Measurements from ENCODE around the gene VAMP2. TPM values are rescaled to one million over a fixed set of nuclear protein-coding genes. Genes with fewer than 3 reads are reported as not detected.

The VAMP2 gene
- total and polyA plus RNA-seq, 10 of the 15 experiments (the other 5 are each of a cell fraction or from before 2014, with no cell fraction given), result 3.0 to 35.2 (median 25.0) TPM

- TF ChIP-seq BCLAF1 (IDR thresholded peaks at IDR 0.05), result no peak
- TF ChIP-seq SPI1 (IDR thresholded peaks at IDR 0.05; ENCODE audit: borderline replicate concordance, insufficient read depth, low read depth, low read length), result no peak
- no peak for TF ChIP-seq ZBED1 (IDR thresholded peaks at IDR 0.05; ENCODE audit: borderline replicate concordance)
- 0 out of 4 replicates have a peak, but pooled peaks of 1 of the 2 experiments have one; percentile 19 for TF ChIP-seq EP300 (IDR thresholded peaks at IDR 0.05; ENCODE audit: borderline replicate concordance in 1 of 2, control insufficient read depth in 1 of 2, low read depth in 2 of 2, low read length in 2 of 2)
- no peak; the same call in 1 of the 2 replicates for TF ChIP-seq ATF2 (IDR thresholded peaks at IDR 0.05; ENCODE audit: low read length)
- TF ChIP-seq, protein P1, sequence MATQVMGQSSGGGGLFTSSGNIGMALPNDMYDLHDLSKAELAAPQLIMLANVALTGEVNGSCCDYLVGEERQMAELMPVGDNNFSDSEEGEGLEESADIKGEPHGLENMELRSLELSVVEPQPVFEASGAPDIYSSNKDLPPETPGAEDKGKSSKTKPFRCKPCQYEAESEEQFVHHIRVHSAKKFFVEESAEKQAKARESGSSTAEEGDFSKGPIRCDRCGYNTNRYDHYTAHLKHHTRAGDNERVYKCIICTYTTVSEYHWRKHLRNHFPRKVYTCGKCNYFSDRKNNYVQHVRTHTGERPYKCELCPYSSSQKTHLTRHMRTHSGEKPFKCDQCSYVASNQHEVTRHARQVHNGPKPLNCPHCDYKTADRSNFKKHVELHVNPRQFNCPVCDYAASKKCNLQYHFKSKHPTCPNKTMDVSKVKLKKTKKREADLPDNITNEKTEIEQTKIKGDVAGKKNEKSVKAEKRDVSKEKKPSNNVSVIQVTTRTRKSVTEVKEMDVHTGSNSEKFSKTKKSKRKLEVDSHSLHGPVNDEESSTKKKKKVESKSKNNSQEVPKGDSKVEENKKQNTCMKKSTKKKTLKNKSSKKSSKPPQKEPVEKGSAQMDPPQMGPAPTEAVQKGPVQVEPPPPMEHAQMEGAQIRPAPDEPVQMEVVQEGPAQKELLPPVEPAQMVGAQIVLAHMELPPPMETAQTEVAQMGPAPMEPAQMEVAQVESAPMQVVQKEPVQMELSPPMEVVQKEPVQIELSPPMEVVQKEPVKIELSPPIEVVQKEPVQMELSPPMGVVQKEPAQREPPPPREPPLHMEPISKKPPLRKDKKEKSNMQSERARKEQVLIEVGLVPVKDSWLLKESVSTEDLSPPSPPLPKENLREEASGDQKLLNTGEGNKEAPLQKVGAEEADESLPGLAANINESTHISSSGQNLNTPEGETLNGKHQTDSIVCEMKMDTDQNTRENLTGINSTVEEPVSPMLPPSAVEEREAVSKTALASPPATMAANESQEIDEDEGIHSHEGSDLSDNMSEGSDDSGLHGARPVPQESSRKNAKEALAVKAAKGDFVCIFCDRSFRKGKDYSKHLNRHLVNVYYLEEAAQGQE (IDR thresholded peaks at IDR 0.05; ENCODE audit: low read depth, low read length), result no peak
- no peak for TF ChIP-seq NFIC (IDR thresholded peaks at IDR 0.05; ENCODE audit: low read depth, low read length)
- TF ChIP-seq, protein P2, sequence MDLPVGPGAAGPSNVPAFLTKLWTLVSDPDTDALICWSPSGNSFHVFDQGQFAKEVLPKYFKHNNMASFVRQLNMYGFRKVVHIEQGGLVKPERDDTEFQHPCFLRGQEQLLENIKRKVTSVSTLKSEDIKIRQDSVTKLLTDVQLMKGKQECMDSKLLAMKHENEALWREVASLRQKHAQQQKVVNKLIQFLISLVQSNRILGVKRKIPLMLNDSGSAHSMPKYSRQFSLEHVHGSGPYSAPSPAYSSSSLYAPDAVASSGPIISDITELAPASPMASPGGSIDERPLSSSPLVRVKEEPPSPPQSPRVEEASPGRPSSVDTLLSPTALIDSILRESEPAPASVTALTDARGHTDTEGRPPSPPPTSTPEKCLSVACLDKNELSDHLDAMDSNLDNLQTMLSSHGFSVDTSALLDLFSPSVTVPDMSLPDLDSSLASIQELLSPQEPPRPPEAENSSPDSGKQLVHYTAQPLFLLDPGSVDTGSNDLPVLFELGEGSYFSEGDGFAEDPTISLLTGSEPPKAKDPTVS (IDR thresholded peaks at IDR 0.05; ENCODE audit: low read depth, low read length), result no peak
- no peak for TF ChIP-seq BCL11A (IDR thresholded peaks at IDR 0.05; ENCODE audit: low read depth, low read length)
- TF ChIP-seq ZNF207 (IDR thresholded peaks at IDR 0.05; ENCODE audit: borderline replicate concordance), result no peak
- peak; percentile 78 for TF ChIP-seq MTA2 (IDR thresholded peaks at IDR 0.05; ENCODE audit: low read depth)
- no peak for TF ChIP-seq NRF1 (conservative IDR thresholded peaks at IDR 0.05; ENCODE audit: low read depth, low read length)
- TF ChIP-seq NBN (IDR thresholded peaks at IDR 0.05), result no peak
- no peak for TF ChIP-seq CBX3 (IDR thresholded peaks at IDR 0.05; ENCODE audit: borderline replicate concordance, low read depth)
- TF ChIP-seq, protein P3, sequence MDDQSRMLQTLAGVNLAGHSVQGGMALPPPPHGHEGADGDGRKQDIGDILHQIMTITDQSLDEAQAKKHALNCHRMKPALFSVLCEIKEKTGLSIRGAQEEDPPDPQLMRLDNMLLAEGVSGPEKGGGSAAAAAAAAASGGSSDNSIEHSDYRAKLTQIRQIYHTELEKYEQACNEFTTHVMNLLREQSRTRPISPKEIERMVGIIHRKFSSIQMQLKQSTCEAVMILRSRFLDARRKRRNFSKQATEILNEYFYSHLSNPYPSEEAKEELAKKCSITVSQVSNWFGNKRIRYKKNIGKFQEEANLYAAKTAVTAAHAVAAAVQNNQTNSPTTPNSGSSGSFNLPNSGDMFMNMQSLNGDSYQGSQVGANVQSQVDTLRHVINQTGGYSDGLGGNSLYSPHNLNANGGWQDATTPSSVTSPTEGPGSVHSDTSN (IDR thresholded peaks at IDR 0.05; ENCODE audit: insufficient replicate concordance, low read depth, low read length), result no peak
- TF ChIP-seq YBX1 (IDR thresholded peaks at IDR 0.05), result no peak
- TF ChIP-seq TARDBP (IDR thresholded peaks at IDR 0.05; ENCODE audit: borderline replicate concordance), result no peak
- no peak for TF ChIP-seq NR2C2 (IDR thresholded peaks at IDR 0.05; ENCODE audit: borderline replicate concordance, control insufficient read depth, insufficient read length, low read depth)
Observed at GRCh38 chr17:8138374-8138671, 24.4 kb downstream of the VAMP2 start (continued).

Measured in GM12878 (cell line).